HG02798 (cell line): ENCODE results near the gene COL11A2.

Source experiments
- ATAC-seq: cut with Tn5 transposase; IDR thresholded peaks from one replicate; pipeline ENCODE4 v1.9.1; 2021; ENCODE audit warnings: mild to moderate bottlenecking; ENCODE audit not compliant: unreplicated experiment, poor library complexity

The COL11A2 gene

GRCh38 chr6:33124525-33124901 lies 67.8 kb downstream of the COL11A2 start:
- no peak for ATAC-seq

- ATAC-seq: no peak
Observed at GRCh38 chr6:33123732-33124524, 68.3 kb downstream of the COL11A2 start.

GRCh38 chr6:33123181-33123580 lies 69.1 kb downstream of the COL11A2 start:
- ATAC-seq: no peak

GRCh38 chr6:33120001-33120400 lies 72.3 kb downstream of the COL11A2 start:
- ATAC-seq: no peak

GRCh38 chr6:33118525-33119123 lies 73.6 kb downstream of the COL11A2 start:
- no peak for ATAC-seq

- ATAC-seq: no peak
Observed at GRCh38 chr6:33117811-33118277, 74.4 kb downstream of the COL11A2 start.

GRCh38 chr6:33116841-33117711 lies 75.2 kb downstream of the COL11A2 start:
- ATAC-seq: no peak

- no peak for ATAC-seq
Observed at GRCh38 chr6:33116417-33116816, 75.8 kb downstream of the COL11A2 start.

- ATAC-seq: no peak
Observed at GRCh38 chr6:33114406-33114805, 77.9 kb downstream of the COL11A2 start.

GRCh38 chr6:33113755-33114154 lies 78.5 kb downstream of the COL11A2 start:
- ATAC-seq: no peak
